HCT116 (cell line): Measurements from ENCODE around the gene AIDA.
"Not testable (repeated sequence)": the region's sequence is repeated elsewhere in the genome, so short reads cannot be mapped to it uniquely, and the experiment has no call there.

Source experiments
- FOSL1 ChIP-seq: IDR thresholded peaks from 2 replicates; pipeline ENCODE4 v1.6.1; 2012; ENCODE audit warnings: low read depth
- JUND ChIP-seq: IDR thresholded peaks from 2 replicates; pipeline ENCODE4 v1.6.1; 2012
- POLR2A ChIP-seq: IDR thresholded peaks from 2 replicates; pipeline ENCODE4 v1.7.0; 2011; ENCODE audit warnings: borderline replicate concordance; ENCODE audit not compliant: insufficient read depth, insufficient read length; ENCODE audit errors: extremely low read depth
- POLR2AphosphoS5 ChIP-seq: IDR thresholded peaks from 2 replicates; pipeline ENCODE4 v1.6.1; 2011; ENCODE audit warnings: mild to moderate bottlenecking, low read depth, low read length, moderate library complexity
- RAD21 ChIP-seq: IDR thresholded peaks from 2 replicates; pipeline ENCODE4 v1.6.1; 2012; ENCODE audit warnings: low read depth, mild to moderate bottlenecking
- SP1 ChIP-seq: IDR thresholded peaks from 2 replicates; pipeline ENCODE4 v1.6.1; 2012; ENCODE audit warnings: low read depth
- TCF7L2 ChIP-seq: IDR thresholded peaks from 2 replicates; pipeline ENCODE4 v1.7.0; 2011; ENCODE audit warnings: borderline replicate concordance, inconsistent platforms; ENCODE audit not compliant: insufficient read depth, insufficient read length; ENCODE audit errors: extremely low read depth
- YY1 ChIP-seq: IDR thresholded peaks from 2 replicates; pipeline ENCODE4 v1.6.1; 2011; ENCODE audit warnings: low read length, low read depth, moderate library complexity, mild to moderate bottlenecking; ENCODE audit not compliant: insufficient replicate concordance; ENCODE audit errors: extremely low read depth
- ZNF274 ChIP-seq: fragments of 200-500 bp; sonication (Bioruptor generic); IDR thresholded peaks from 2 replicates; pipeline ENCODE4 v1.6.1; 2014; ENCODE audit warnings: mild to moderate bottlenecking, low read depth, low read length, inconsistent platforms
- TF ChIP-seq, protein P1 (sequence below), 3 experiments: fragments of 200-600 bp in 1 of 3; sonication (generic) in 1 of 3; IDR thresholded peaks in 2 of 3; conservative IDR thresholded peaks in 1 of 3; 2 replicates each; pipeline ENCODE4 v1.5.1; 2012 to 2017; ENCODE audit warnings: low read depth in 2 of 3, low read length in 2 of 3, antibody characterized with exemption in 1 of 3, borderline replicate concordance in 1 of 3, control low read depth in 1 of 3, mild to moderate bottlenecking in 1 of 3, mixed read lengths in 1 of 3, mixed run types in 1 of 3, moderate library complexity in 1 of 3; ENCODE audit not compliant: insufficient read depth in 1 of 3
- TF ChIP-seq, protein P2 (sequence below): IDR thresholded peaks from 2 replicates; pipeline ENCODE4 v1.6.1; 2012; ENCODE audit warnings: low read depth
- TF ChIP-seq, protein P3 (sequence below): IDR thresholded peaks from 2 replicates; pipeline ENCODE4 v1.6.1; 2012

DNA sequence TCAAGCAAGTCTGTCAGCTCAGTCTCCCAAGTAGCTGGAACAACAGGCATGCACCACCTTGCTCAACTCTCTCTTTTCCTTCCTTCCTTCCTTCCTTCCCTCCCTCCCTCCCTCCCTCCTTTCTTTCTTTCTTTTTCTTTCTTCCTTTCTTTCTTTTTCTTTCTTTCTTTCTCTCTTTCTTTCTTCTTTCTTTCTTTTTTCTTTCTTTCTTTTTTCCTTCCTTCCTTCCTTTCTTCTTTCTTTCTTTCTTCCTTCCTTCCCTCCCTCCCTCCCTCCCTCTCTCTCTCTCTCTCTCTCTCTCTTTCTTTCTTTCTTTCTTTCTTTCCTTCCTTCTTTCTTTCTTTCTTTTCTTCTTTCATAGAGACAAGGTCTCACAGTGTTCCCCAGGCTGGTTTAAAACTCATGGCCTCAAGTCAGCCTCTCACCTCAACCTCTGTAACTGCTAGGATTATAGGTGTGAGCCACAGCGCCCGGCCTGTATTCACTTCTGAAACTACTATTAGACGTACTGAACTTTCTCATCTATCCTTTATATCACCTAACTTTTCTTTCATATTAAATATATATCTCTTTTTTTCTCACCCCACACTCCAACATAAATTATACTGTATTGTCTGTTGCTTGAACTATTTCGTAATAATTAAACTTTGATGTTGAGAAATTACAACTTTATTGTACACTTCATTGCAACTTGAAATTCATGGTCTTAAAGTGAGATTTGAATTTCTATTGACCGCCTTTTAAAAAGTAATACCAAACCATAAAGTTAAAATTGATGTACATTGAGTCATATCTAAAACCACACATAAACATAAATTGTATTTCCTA lies 29.6 kb upstream of the AIDA start:
- TF ChIP-seq, protein P1, sequence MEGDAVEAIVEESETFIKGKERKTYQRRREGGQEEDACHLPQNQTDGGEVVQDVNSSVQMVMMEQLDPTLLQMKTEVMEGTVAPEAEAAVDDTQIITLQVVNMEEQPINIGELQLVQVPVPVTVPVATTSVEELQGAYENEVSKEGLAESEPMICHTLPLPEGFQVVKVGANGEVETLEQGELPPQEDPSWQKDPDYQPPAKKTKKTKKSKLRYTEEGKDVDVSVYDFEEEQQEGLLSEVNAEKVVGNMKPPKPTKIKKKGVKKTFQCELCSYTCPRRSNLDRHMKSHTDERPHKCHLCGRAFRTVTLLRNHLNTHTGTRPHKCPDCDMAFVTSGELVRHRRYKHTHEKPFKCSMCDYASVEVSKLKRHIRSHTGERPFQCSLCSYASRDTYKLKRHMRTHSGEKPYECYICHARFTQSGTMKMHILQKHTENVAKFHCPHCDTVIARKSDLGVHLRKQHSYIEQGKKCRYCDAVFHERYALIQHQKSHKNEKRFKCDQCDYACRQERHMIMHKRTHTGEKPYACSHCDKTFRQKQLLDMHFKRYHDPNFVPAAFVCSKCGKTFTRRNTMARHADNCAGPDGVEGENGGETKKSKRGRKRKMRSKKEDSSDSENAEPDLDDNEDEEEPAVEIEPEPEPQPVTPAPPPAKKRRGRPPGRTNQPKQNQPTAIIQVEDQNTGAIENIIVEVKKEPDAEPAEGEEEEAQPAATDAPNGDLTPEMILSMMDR (IDR thresholded peaks at IDR 0.05 in 2 of 3, conservative IDR thresholded peaks at IDR 0.05 in 1 of 3; ENCODE audit: borderline replicate concordance in 1 of 3, insufficient read depth in 1 of 3, low read depth in 2 of 3, low read length in 2 of 3), result not testable (repeated sequence)
- TF ChIP-seq YY1, POLR2A, ZNF274, TCF7L2, POLR2AphosphoS5, SP1, FOSL1, JUND, RAD21: not testable (repeated sequence)
- TF ChIP-seq, protein P2, sequence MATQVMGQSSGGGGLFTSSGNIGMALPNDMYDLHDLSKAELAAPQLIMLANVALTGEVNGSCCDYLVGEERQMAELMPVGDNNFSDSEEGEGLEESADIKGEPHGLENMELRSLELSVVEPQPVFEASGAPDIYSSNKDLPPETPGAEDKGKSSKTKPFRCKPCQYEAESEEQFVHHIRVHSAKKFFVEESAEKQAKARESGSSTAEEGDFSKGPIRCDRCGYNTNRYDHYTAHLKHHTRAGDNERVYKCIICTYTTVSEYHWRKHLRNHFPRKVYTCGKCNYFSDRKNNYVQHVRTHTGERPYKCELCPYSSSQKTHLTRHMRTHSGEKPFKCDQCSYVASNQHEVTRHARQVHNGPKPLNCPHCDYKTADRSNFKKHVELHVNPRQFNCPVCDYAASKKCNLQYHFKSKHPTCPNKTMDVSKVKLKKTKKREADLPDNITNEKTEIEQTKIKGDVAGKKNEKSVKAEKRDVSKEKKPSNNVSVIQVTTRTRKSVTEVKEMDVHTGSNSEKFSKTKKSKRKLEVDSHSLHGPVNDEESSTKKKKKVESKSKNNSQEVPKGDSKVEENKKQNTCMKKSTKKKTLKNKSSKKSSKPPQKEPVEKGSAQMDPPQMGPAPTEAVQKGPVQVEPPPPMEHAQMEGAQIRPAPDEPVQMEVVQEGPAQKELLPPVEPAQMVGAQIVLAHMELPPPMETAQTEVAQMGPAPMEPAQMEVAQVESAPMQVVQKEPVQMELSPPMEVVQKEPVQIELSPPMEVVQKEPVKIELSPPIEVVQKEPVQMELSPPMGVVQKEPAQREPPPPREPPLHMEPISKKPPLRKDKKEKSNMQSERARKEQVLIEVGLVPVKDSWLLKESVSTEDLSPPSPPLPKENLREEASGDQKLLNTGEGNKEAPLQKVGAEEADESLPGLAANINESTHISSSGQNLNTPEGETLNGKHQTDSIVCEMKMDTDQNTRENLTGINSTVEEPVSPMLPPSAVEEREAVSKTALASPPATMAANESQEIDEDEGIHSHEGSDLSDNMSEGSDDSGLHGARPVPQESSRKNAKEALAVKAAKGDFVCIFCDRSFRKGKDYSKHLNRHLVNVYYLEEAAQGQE, result not testable (repeated sequence)
- TF ChIP-seq, protein P3, sequence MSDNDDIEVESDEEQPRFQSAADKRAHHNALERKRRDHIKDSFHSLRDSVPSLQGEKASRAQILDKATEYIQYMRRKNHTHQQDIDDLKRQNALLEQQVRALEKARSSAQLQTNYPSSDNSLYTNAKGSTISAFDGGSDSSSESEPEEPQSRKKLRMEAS, result not testable (repeated sequence)
